Measurements from ENCODE around the gene OR2T35.
"Not testable (repeated sequence)": the region's sequence is repeated elsewhere in the genome, so short reads cannot be mapped to it uniquely, and the experiment has no call there.

The OR2T35 gene, protein sequence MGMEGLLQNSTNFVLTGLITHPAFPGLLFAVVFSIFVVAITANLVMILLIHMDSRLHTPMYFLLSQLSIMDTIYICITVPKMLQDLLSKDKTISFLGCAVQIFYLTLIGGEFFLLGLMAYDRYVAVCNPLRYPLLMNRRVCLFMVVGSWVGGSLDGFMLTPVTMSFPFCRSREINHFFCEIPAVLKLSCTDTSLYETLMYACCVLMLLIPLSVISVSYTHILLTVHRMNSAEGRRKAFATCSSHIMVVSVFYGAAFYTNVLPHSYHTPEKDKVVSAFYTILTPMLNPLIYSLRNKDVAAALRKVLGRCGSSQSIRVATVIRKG

GRCh38 chr1:248645178-248645577 lies at the start of gene OR2T35:
Gene OR2T35 (minus strand): TSS chr1:248645278. CDS start chr1:248639258, 6,020 bp downstream.
- DNase-seq: not testable (repeated sequence)

- no peak for DNase-seq
These were observed 46.6 kb upstream of the OR2T35 start for GRCh38 chr1:248691567-248692155.

DNA sequence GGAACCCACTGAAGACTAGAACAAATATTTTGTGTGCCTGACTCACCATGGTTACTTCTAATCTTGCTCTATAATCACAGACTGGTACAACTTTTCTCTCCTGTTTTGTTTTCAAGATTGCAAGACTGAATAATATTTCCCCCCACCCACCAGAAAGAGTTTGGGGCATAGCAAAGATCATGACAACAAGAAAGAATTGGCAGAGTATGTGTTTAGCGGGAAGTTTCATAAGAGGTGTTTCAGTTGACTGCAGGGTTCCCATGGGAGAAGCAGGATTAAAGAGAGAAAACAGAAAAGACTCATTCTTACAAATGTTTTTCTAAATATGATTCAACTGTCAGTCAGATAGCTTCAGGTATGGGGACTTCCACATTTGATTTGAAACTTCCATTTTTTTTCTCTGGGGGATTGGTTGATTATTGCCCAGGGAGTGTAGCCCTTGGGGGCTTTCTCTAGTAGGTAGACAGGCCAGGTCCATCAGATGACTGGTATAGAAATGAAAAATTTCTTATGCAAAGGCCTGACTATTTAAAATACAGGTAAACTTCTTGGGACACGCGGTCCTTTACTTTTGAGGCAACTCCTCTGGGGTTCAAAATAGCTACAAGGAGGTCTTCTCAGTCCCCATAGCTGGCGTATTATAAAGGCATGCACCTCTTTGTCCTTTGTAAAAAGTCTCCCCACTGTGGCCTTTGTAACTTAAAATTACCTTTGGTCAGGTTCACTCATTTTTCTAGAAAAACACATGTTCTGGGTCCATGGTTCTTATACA lies 43.6 kb upstream of the OR2T35 start:
- DNase-seq: no peak

DNA sequence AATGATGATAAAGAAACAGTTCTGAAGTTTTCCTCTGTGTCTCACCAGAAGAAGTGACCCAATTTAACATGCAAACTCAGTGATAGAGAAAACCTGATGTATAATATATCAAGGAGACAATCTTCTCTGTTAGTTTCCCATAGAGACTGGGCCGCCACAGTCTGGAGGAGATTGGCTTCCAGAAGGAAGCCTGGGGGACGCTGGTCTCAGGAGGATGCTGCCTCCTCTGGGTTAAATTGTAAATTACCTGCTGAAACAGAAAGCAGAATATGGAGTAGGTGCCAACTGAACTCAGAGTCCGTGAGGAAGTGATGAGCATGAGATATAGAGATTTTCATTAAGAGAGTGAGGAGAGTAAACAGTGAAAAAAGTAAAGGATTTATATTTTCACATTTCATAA lies 41.7 kb upstream of the OR2T35 start:
- no peak for DNase-seq

- no peak for DNase-seq
These were observed 36.6 kb upstream of the OR2T35 start for GRCh38 chr1:248681651-248682050.

GRCh38 chr1:248670003-248670402 lies 24.9 kb upstream of the OR2T35 start:
- DNase-seq: no peak

- not testable (repeated sequence) for DNase-seq
These were observed 18.6 kb upstream of the OR2T35 start for GRCh38 chr1:248663453-248664328.

GRCh38 chr1:248656797-248657196 lies 11.7 kb upstream of the OR2T35 start:
- DNase-seq: not testable (repeated sequence)

DNA sequence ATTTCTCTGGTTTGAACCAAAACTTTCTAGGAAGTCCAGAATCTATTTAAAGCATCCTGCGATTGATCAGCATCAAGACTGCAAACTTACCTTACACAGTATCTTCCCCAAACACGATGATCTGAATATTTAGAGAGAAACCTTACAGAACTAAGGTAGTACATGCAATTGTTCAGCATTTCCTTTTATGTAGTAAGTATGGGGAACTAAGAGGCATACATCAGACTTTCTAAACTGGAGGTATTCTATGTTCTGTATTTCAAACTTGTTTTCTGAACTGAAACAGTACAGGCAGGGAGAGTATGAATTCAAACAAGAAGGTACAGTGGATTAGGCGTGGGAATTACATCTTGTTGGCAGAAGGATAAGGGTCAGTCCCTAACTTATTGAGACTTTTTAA lies 10.3 kb upstream of the OR2T35 start, which contains the start of gene OR2T27:
TSS of gene OR2T27 (minus strand) at position 175 of the 400 bp plus-strand sequence. CDS start 4,644 bp downstream, outside the sequence.
- not testable (repeated sequence) for DNase-seq

- DNase-seq: not testable (repeated sequence)
These were observed 3.9 kb upstream of the OR2T35 start for GRCh38 chr1:248648770-248649536.

DNA sequence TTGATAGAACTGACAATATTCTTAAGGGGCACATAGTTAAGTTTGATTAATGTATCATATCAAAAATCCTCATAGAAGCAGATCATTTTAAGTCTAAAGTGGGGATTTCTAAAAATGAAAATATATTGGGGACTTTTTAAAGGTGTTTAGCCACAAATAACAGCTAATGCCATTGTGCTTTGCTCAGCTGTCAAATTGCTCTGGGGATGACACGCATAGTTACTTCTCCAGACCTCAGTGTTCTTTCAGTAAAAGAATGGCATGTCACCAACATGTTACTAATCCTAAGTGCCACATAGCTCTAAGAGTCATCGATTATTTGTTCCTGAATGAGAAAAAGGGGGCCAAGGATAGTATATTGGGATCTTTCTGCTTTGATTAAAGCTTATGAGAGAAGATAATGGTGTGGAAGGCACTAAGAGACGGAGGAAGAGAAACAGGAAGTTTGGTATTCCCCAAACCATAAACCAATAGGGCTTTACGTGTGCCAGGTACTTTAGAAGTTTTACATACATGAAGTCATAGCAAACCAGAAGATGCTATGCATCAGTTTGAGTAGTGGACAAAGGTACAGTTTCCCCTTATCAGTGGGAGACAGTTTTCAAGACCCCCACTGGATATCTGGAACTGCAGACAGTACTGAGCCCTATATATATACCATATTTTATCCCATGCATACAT lies 2.0 kb downstream of the OR2T35 start:
- DNase-seq: not testable (repeated sequence)

DNA sequence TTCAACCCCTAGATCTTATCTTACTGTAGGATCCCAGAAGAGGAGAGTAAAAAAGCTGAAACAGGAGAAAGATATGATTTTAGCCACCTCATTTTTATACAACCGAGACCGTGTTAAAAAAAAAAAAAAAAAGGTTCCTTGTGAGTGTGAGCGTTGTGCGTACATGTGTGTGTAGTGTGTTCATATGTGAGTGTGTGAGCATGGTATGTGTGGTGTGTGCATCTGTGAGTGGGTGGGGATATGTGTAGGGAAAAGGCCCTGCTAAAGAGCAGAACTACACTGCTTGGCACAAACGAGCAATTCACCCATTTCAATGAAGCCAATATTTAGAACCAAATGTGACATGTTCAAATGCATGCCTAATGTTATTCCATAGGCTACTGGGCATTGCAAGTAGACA lies 3.5 kb downstream of the OR2T35 start:
- not testable (repeated sequence) for DNase-seq

DNA sequence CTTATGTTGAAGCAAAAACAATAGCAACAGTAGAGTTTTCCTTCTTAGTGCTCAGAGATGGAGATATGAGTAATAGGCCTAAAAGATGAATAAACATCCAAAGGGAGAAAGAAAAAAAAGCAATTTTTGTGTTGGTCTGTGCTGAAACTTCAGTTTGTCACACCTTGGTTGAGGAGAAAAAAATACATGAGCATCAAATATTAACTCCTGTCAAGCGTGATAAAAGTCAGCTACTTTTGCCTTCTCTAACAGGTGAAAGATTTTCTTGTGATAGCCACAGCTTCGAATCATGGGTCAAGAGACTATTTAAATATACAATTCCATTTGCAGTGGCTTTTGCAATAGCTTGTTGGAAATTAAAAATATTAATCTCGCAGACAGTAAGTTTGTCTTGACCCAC lies 4.2 kb downstream of the OR2T35 start:
- not testable (repeated sequence) for DNase-seq

- DNase-seq: not testable (repeated sequence)
These were observed 5.4 kb downstream of the OR2T35 start for GRCh38 chr1:248639652-248640051.

- DNase-seq: not testable (repeated sequence)
These were observed 8.5 kb downstream of the OR2T35 start for GRCh38 chr1:248636612-248637011.

- DNase-seq: not testable (repeated sequence)
These were observed 10.1 kb downstream of the OR2T35 start, which contains the start of gene OR2T11 for GRCh38 chr1:248634991-248635390. Gene OR2T11 (minus strand): TSS chr1:248635091. CDS start chr1:248627128, 7,963 bp downstream.

DNA sequence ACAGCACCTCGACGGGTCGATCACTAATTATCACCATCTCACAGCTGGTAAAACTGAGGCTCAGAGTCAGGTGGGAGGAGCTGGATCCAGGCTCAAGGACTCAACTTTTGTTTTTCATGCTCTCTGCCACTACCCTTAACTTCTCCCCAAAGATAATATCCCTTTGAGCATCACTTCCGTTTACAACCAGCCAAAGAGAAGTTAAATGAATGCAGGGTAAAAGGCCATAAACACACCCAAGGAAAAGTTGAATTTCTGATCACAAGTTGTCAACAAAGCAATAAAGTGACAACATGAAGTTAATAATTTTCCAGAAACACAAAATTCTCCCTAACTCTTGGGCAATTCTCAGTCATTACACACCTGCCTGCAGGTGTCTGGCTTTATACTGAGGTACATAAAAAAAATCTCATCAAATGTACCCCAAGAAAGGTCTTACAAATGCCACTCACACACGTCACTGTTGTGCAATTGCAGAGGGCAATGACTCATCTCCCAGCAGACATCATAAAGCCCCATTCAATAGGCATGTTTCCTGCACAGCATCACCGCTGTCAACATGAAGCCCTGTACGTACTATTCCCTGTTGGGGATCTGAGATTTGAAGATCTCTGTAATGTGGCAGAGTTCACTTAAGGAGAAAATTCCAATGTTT lies 13.6 kb downstream of the OR2T35 start:
- no peak for DNase-seq

- no peak for DNase-seq
These were observed 14.5 kb downstream of the OR2T35 start for GRCh38 chr1:248630551-248630950.

DNA sequence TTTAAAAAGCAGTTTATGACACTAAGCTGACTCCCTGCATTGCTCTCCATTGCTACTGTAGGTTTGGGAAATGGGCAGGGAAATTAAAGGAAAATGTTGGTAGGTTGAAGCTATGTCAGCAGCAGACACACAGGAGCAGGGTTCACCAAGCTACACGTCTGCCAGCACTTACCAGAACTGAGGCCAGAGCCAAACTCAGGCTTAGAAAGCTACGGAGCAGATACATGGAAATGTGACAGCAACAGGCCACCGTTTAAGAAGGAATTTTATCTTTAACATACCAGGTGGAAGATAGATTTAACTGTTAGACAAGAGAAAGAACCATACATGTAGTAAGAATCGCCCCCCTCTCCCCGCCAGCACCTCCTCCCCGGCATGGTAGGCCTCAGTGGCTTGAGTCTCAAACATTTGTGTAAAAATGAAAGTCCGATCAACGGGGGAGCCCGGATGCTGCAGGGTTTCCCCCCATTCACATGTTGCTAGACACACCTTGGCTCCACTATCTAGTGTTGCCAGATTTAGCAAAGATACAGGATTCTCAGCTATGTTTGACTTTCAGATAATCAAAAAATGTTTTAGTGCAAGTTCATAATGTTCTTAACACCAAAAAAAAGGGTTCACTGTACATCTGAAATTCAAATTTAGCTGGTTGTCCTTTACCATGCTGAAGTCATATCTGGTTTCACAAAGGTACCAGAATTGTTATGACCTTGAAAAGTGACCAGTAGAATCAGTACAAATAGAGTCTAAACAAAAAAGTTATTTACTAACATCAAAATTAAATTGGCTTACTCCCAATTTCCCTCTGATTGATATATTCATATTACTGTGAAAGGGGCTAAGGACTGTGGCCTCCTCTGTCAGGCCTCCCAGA lies 16.9 kb downstream of the OR2T35 start:
- no peak for DNase-seq

Data from NCI-H510A (cell line).